K562 (cell line): ENCODE results near the gene ALKBH7. TPM values are rescaled to one million over a fixed set of nuclear protein-coding genes. Genes with fewer than 3 reads are reported as not detected.
A peak's percentile ranks its signal among the peaks of the same experiment; 100 is the strongest.

Experiments
- ATAC-seq: fragments of 200-7000 bp; cut with Tn5 transposase; 3 replicates; pipeline ENCODE4 v1.9.1; 2020; ENCODE audit warnings: moderate library complexity
- BruUV-seq: library from RNA; stranded (reverse); fragments of 400-500 nt; replicated peaks from 2 replicates; lab custom pipeline; 2021; lab: Mats Ljungman, UMichigan
- CTCF ChIA-PET: fragments of 300-600 bp; formaldehyde crosslinking; extraction: SDS; loops from one replicate; lab custom pipeline; 2021; ENCODE audit warnings: low intra/inter-chr PET ratio; lab: Yijun Ruan, JAX
- POLR2A ChIA-PET: fragments of 300-600, 350-650 bp; sonication (Branson Sonifier 250); formaldehyde crosslinking; extraction: SDS; loops from one replicate; lab custom pipeline; 2021; ENCODE audit warnings: antibody characterized with exemption, inconsistent platforms; lab: Yijun Ruan, JAX
- DNase-seq, 4 experiments: peaks; one replicate each; pipeline versions ENCODE4 v3.0.0 to v3.0.0-alpha.2; 2011 to 2018; ENCODE audit warnings: low spot score in 3 of 4, mixed read lengths in 3 of 4; ENCODE audit errors: extremely low read depth in 1 of 4
- FAIRE-seq: peaks from 2 replicates; lab custom pipeline; 2011; peaks lifted over from hg19 to GRCh38; lab: Jason Lieb, UNC
- H2AFZ ChIP-seq: 2 replicates; pipeline ENCODE4 v1.6.0; 2011; ENCODE audit warnings: low read depth, low read length, control low read depth, inconsistent platforms
- H3K27ac ChIP-seq: fragments of 200-600 bp; 3 replicates; pipeline ENCODE4 v1.8.0; 2011; ENCODE audit warnings: low read depth, mild to moderate bottlenecking, control low read depth, inconsistent platforms, low read length, moderate library complexity, mixed read lengths; ENCODE audit errors: extremely low read depth
- H3K27me3 ChIP-seq, 2 experiments: fragments of 300-600 bp in 1 of 2; 2 replicates in 1 of 2; 3 replicates in 1 of 2; pipeline versions ENCODE4 v1.6.0 to v1.8.0; 2011; ENCODE audit warnings: inconsistent platforms in 2 of 2, low read length in 2 of 2, mild to moderate bottlenecking in 1 of 2, mixed read lengths in 1 of 2, moderate library complexity in 1 of 2; ENCODE audit not compliant: control insufficient read depth in 2 of 2, insufficient read depth in 2 of 2
- H3K36me3 ChIP-seq: fragments of 300-600 bp; 3 replicates; pipeline ENCODE4 v1.8.0; 2011; ENCODE audit warnings: mild to moderate bottlenecking, low read length, inconsistent platforms; ENCODE audit not compliant: control insufficient read depth, insufficient read depth
- H3K4me1 ChIP-seq, 2 experiments: fragments of 200-600 bp in 1 of 2; replicated peaks in 1 of 2; 2 replicates in 1 of 2; 3 replicates in 1 of 2; pipeline versions ENCODE4 v1.5.1 to v1.8.0; 2011; ENCODE audit warnings: inconsistent platforms in 2 of 2, low read length in 2 of 2, mild to moderate bottlenecking in 1 of 2, mixed read lengths in 1 of 2, moderate library complexity in 1 of 2; ENCODE audit not compliant: control insufficient read depth in 2 of 2, insufficient read depth in 2 of 2
- H3K4me2 ChIP-seq: 2 replicates; pipeline ENCODE4 v1.6.1; 2011; ENCODE audit warnings: low read length, control low read depth, inconsistent platforms, mixed read lengths; ENCODE audit not compliant: insufficient read depth
- H3K4me3 ChIP-seq: fragments of 200-600 bp; sonication (generic), shearing (Covaris generic); 2 replicates; pipeline ENCODE4 v1.5.1; 2016; ENCODE audit warnings: control low read depth, inconsistent platforms
- H3K79me2 ChIP-seq: fragments of 200-600 bp; 3 replicates; pipeline ENCODE4 v1.8.0; 2011; ENCODE audit warnings: low read length, inconsistent platforms; ENCODE audit not compliant: control insufficient read depth, insufficient read depth
- H3K9ac ChIP-seq, 2 experiments: 2 replicates each; pipeline versions ENCODE4 v1.6.0 to v1.6.1; 2011; ENCODE audit warnings: low read depth in 2 of 2, low read length in 2 of 2, control low read depth in 1 of 2, inconsistent platforms in 1 of 2, mild to moderate bottlenecking in 1 of 2, mixed read lengths in 1 of 2; ENCODE audit not compliant: insufficient read depth in 1 of 2
- H3K9me1 ChIP-seq: one replicate; pipeline ENCODE4 v1.6.0; 2011; ENCODE audit warnings: inconsistent platforms, mild to moderate bottlenecking, low read length, moderate library complexity; ENCODE audit not compliant: control insufficient read depth, insufficient read depth
- H3K9me3 ChIP-seq: replicated peaks from 2 replicates; pipeline ENCODE4 v1.5.1; 2011; ENCODE audit warnings: low read depth, low read length, inconsistent platforms; ENCODE audit not compliant: control insufficient read depth, insufficient read depth
- H4K20me1 ChIP-seq: replicated peaks from 2 replicates; pipeline ENCODE4 v1.6.1; 2011; ENCODE audit warnings: low read length, inconsistent platforms, mixed read lengths; ENCODE audit not compliant: control insufficient read depth, insufficient read depth
- EGR1 ChIP-seq: fragments of 450-650 bp; conservative IDR thresholded peaks from 2 replicates; pipeline ENCODE4 v1.6.1; 2017; ENCODE audit warnings: mild to moderate bottlenecking
- GMEB1 ChIP-seq: fragments of 250-450 bp; sonication (Bioruptor Pico); IDR thresholded peaks from 2 replicates; pipeline ENCODE4 v1.4.0; 2020; ENCODE audit warnings: mild to moderate bottlenecking
- POLR2AphosphoS5 ChIP-seq: IDR thresholded peaks from 2 replicates; pipeline ENCODE4 v1.6.1; 2011; ENCODE audit warnings: mild to moderate bottlenecking, low read depth, low read length, moderate library complexity; ENCODE audit not compliant: control insufficient read depth, insufficient read depth
- POLR2G ChIP-seq: fragments of 200-400 bp; formaldehyde crosslinking; IDR thresholded peaks from 2 replicates; pipeline ENCODE4 v1.6.1; 2017; ENCODE audit warnings: low read depth, mild to moderate bottlenecking, antibody characterized with exemption, low read length, moderate library complexity
- PPARD ChIP-seq: fragments of 250-450 bp; sonication (Bioruptor Pico); IDR thresholded peaks from 2 replicates; pipeline ENCODE4 v1.8.0; 2022; ENCODE audit warnings: inconsistent platforms, mild to moderate bottlenecking, moderate library complexity
- PRPF4 ChIP-seq: fragments of 200-400 bp; formaldehyde crosslinking; IDR thresholded peaks from one replicate; pipeline ENCODE4 v1.6.1; 2017; ENCODE audit warnings: low read length, low read depth, mild to moderate bottlenecking; ENCODE audit not compliant: insufficient read depth, poor library complexity, severe bottlenecking
- RBFOX2 ChIP-seq: fragments of 200-400 bp; formaldehyde crosslinking; IDR thresholded peaks from 2 replicates; pipeline ENCODE4 v1.6.1; 2017; ENCODE audit warnings: low read depth, mild to moderate bottlenecking, low read length, moderate library complexity
- ZKSCAN3 ChIP-seq: fragments of 250-450 bp; sonication (Bioruptor Pico); IDR thresholded peaks from 2 replicates; pipeline ENCODE4 v1.4.0; 2020
- WGBS: fragments of 100-300 bp; shearing (Covaris generic); methylation state at CpG from one replicate; pipeline ENCODE4 v1.1.6; 2016; ENCODE audit warnings: low coverage, mixed read lengths; ENCODE audit not compliant: insufficient coverage; ENCODE audit errors: missing lambda C conversion rate; 5-methylcytosine and 5-hydroxymethylcytosine counted together
- in situ Hi-C: fragments of 300-500 bp; cut with MboI; formaldehyde crosslinking; loops from 4 replicates; pipeline ENCODE4 v1.15.0; 2018; ENCODE audit warnings: inconsistent platforms, mixed read lengths
- intact Hi-C: fragments of 100-400 bp; cut with micrococcal nuclease; formaldehyde crosslinking; loops from 2 replicates; pipeline ENCODE4 v1.14.2; 2022
- polyA plus RNA-seq, 8 experiments: library from polyadenylated mRNA; depleted of rRNA in 4 of 8; stranded (reverse) in 5 of 8; unstranded in 3 of 8; fragments of >200 nt; fragmentation: Nextera tagmentation in 2 of 8; fragmentation: Illumina TruSeq in 1 of 8; extraction: Ambion mirVana in 2 of 8; extraction: Trizol in 1 of 8; gene quantifications; 2 replicates each; pipeline versions ENCODE4 v1.2.1 to v1.2.3, GENCODE V29; 2011 to 2014; ENCODE audit warnings: inconsistent platforms in 1 of 8, missing spikeins in 1 of 8
- total RNA-seq, 7 experiments: library from RNA; depleted of rRNA in 6 of 7; stranded (reverse); fragments of >200 nt in 6 of 7; fragmentation: Illumina TruSeq in 2 of 7; extraction: Trizol in 2 of 7; gene quantifications; 2 replicates each; pipeline versions ENCODE4 v1.2.1 to v1.2.3, GENCODE V29; 2011 to 2021; ENCODE audit warnings: low replicate concordance in 1 of 7
- TF ChIP-seq, protein P1 (sequence below): sonication (generic); formaldehyde crosslinking; IDR thresholded peaks from 2 replicates; pipeline ENCODE4 v1.8.0; 2022; ENCODE audit warnings: mild to moderate bottlenecking, missing genetic modification reagents
- TF ChIP-seq, protein P2 (sequence below), 3 experiments: IDR thresholded peaks in 2 of 3; conservative IDR thresholded peaks in 1 of 3; 2 replicates each; pipeline ENCODE4 v1.5.1; 2011 to 2012; ENCODE audit warnings: low read length in 3 of 3, mild to moderate bottlenecking in 3 of 3, control low read depth in 2 of 3, improper control_type of control experiment in 1 of 3, inconsistent platforms in 1 of 3, low read depth in 1 of 3, mixed read lengths in 1 of 3, moderate library complexity in 1 of 3; ENCODE audit not compliant: insufficient read depth in 2 of 3
- TF ChIP-seq, protein P3 (sequence below): fragments of 250-450 bp; sonication (Bioruptor Pico); IDR thresholded peaks from 2 replicates; pipeline ENCODE4 v1.8.0; 2022; ENCODE audit warnings: inconsistent platforms, mild to moderate bottlenecking, moderate library complexity, borderline replicate concordance

Gene ALKBH7
- total and polyA plus RNA-seq, 9 of the 15 experiments (the other 6 are each of a cell fraction or from before 2014, with no cell fraction given) = 0.69 to 94.8 (median 17.6) TPM

GRCh38 chr19:6414793-6415590 lies 42.4 kb downstream of the ALKBH7 start:
- Histone ChIP-seq H3K27ac (no peak overlapping the region), H2AFZ (no peak overlapping the region), H4K20me1 (peaks cover 16% of the 10 kb centered on the region; the same call in 1 of the 2 replicates), H3K4me2 (no peak overlapping the region), H3K79me2 (peaks cover 13% of the 10 kb centered on the region), H3K9ac (no peak overlapping the region), H3K27me3 (no peaks in the 10 kb centered on the region), H3K9me1 (no peaks in the 10 kb centered on the region), H3K36me3 (peaks cover 66% of the 10 kb centered on the region; the same call in 2 of the 3 replicates), H3K9me3 (no peaks in the 10 kb centered on the region), H3K4me3 (no peak overlapping the region), H3K4me1 (peaks cover 0 to 54% of the 10 kb centered on the region in 2 experiments; a peak in 2 of 5 replicates)
- FAIRE-seq (no peak), ATAC-seq (no peak), DNase-seq (peak in 1 of 4 experiments; percentile 27)
- POLR2A ChIA-PET = interaction anchor here (0.6 to 1.0 kb wide), 4 partner anchors 8 to 157 kb away, joined by 3 to 4 read pairs (median 4); partner anchors contain the start of genes ALKBH7 and KHSRP
- intact Hi-C loops = no loop called here
- BruUV-seq = no TSS peak
- 92% methylated on average over 28 of the region's 47 CpGs for WGBS
- CTCF ChIA-PET = no interaction called here
- in situ Hi-C loops = no loop called here
- TF ChIP-seq, protein P1, sequence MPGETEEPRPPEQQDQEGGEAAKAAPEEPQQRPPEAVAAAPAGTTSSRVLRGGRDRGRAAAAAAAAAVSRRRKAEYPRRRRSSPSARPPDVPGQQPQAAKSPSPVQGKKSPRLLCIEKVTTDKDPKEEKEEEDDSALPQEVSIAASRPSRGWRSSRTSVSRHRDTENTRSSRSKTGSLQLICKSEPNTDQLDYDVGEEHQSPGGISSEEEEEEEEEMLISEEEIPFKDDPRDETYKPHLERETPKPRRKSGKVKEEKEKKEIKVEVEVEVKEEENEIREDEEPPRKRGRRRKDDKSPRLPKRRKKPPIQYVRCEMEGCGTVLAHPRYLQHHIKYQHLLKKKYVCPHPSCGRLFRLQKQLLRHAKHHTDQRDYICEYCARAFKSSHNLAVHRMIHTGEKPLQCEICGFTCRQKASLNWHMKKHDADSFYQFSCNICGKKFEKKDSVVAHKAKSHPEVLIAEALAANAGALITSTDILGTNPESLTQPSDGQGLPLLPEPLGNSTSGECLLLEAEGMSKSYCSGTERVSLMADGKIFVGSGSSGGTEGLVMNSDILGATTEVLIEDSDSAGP (CRISPR knock-in tag) = no peak
- TF ChIP-seq GMEB1 (no peak), ZKSCAN3 (no peak), POLR2G (peak; percentile 58; the same call in 1 of the 2 replicates), PPARD (CRISPR knock-in tag) (no peak), EGR1 (peak; percentile 36; the same call in 1 of the 2 replicates), RBFOX2 (peak; percentile 71), PRPF4 (peak; percentile 49), POLR2AphosphoS5 (0 out of 2 replicates have a peak, but pooled peaks have one; percentile 19)
- TF ChIP-seq, protein P2, sequence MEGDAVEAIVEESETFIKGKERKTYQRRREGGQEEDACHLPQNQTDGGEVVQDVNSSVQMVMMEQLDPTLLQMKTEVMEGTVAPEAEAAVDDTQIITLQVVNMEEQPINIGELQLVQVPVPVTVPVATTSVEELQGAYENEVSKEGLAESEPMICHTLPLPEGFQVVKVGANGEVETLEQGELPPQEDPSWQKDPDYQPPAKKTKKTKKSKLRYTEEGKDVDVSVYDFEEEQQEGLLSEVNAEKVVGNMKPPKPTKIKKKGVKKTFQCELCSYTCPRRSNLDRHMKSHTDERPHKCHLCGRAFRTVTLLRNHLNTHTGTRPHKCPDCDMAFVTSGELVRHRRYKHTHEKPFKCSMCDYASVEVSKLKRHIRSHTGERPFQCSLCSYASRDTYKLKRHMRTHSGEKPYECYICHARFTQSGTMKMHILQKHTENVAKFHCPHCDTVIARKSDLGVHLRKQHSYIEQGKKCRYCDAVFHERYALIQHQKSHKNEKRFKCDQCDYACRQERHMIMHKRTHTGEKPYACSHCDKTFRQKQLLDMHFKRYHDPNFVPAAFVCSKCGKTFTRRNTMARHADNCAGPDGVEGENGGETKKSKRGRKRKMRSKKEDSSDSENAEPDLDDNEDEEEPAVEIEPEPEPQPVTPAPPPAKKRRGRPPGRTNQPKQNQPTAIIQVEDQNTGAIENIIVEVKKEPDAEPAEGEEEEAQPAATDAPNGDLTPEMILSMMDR (IDR thresholded peaks at IDR 0.05 in 2 of 3, conservative IDR thresholded peaks at IDR 0.05 in 1 of 3; ENCODE audit: insufficient read depth in 2 of 3, low read depth in 1 of 3, low read length in 3 of 3) = 0 out of 6 replicates have a peak, but pooled peaks of 1 of the 3 experiments have one; percentile 9
- TF ChIP-seq, protein P3, sequence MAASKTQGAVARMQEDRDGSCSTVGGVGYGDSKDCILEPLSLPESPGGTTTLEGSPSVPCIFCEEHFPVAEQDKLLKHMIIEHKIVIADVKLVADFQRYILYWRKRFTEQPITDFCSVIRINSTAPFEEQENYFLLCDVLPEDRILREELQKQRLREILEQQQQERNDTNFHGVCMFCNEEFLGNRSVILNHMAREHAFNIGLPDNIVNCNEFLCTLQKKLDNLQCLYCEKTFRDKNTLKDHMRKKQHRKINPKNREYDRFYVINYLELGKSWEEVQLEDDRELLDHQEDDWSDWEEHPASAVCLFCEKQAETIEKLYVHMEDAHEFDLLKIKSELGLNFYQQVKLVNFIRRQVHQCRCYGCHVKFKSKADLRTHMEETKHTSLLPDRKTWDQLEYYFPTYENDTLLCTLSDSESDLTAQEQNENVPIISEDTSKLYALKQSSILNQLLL (CRISPR knock-in tag) = no peak
